ENCODE measurements around the gene NMNAT1.

DNA sequence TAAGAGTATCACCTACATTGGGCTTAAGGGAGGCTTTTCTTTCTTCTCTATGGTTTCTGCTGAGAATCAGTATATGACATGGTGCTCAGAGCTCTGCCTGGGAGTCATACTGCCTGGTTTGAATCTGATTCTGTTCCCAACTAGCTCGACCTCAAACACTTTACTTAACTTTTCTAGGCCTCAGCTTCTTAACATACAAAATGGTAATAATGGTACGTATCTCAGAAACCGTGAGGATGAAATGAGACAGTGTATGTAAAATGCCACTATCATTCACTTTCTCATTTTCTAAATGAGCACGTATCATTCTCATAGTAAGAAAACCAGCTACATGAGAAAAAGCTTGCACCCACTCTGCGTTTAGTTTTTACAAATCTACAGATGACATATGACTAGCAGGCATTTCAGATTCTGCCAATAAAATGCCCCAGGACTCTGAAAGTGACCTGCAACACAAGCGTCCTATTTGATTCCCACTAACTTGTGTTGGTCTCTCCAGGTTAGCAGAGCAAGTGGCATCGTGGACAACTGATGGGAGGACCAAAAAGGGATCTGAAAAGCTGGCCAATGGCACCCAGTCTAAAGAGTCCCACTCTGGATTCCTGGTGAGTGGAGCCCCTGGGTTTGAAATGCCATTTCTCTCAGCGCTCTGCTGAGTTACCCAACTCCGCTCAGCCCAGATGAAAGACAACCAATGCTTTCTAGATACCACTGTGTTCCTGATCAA, 39.3 kb upstream of the NMNAT1 start:
- TF ChIP-seq, protein P1, sequence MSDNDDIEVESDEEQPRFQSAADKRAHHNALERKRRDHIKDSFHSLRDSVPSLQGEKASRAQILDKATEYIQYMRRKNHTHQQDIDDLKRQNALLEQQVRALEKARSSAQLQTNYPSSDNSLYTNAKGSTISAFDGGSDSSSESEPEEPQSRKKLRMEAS (IDR thresholded peaks at IDR 0.05) = no peak
- no peak for TF ChIP-seq RNF2 (IDR thresholded peaks at IDR 0.05; ENCODE audit: borderline replicate concordance, low read depth)
- TF ChIP-seq E2F6 (IDR thresholded peaks at IDR 0.05; ENCODE audit: borderline replicate concordance, low read depth) = no peak

All from A549 (cell line).